GM21423 (cell line): ENCODE data around the gene PSORS1C1.
"Not testable (repeated sequence)": the region's sequence is repeated elsewhere in the genome, so short reads cannot be mapped to it uniquely, and the experiment has no call there.

ENCODE experiments used
- ATAC-seq: cut with Tn5 transposase; IDR thresholded peaks from one replicate; pipeline ENCODE4 v1.9.1; 2021; ENCODE audit warnings: mild to moderate bottlenecking, moderate library complexity; ENCODE audit not compliant: unreplicated experiment

PSORS1C1 gene

GRCh38 chr6:31157513-31158139 is 43.0 kb downstream of the PSORS1C1 start, which contains the start of gene CCHCR1:
CCHCR1 (minus strand) TSS chr6:31157802; CDS start chr6:31157600, 202 bp downstream.
- ATAC-seq: peak; percentile 3

DNA sequence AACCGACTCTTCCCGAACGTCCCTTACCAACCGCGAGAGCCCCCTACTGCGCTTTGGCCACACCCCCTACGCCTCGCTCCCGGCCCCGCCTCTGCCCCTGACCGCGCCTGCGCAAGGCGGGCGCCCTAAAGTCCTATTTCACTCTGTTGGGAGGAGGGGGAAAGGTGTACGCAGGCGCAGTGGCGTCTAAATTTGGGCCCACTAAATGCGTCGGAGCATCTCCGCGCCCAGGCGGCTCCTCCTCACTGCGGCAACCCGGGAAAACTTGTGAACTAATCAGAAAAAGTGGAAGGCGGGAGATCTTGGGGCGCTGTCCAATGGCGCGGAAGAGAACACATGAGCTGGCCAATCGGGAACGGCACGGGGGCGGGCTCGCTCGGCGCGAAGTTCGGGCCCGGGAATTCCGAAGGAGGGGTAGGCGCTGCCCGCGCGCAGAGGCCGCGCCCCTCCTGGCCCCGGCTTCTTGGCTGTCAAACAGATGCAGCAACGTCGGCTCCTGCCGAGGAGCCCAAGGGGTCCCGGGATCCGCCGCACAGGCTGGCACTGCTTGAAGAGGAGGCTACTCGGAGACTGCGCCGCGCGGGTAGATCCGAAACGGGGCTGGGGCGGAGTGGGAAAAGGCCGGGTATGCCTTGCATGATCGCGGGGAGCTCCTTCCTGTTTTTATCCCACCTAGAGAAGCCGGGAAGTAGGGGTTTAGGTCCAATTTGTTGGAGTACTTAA is 43.7 kb downstream of the PSORS1C1 start, which contains the start of gene TCF19:
TCF19 (plus strand) TSS at position 450 of the 723 bp plus-strand sequence. CDS start 881 bp downstream, outside the sequence.
- ATAC-seq: peak; percentile 74

DNA sequence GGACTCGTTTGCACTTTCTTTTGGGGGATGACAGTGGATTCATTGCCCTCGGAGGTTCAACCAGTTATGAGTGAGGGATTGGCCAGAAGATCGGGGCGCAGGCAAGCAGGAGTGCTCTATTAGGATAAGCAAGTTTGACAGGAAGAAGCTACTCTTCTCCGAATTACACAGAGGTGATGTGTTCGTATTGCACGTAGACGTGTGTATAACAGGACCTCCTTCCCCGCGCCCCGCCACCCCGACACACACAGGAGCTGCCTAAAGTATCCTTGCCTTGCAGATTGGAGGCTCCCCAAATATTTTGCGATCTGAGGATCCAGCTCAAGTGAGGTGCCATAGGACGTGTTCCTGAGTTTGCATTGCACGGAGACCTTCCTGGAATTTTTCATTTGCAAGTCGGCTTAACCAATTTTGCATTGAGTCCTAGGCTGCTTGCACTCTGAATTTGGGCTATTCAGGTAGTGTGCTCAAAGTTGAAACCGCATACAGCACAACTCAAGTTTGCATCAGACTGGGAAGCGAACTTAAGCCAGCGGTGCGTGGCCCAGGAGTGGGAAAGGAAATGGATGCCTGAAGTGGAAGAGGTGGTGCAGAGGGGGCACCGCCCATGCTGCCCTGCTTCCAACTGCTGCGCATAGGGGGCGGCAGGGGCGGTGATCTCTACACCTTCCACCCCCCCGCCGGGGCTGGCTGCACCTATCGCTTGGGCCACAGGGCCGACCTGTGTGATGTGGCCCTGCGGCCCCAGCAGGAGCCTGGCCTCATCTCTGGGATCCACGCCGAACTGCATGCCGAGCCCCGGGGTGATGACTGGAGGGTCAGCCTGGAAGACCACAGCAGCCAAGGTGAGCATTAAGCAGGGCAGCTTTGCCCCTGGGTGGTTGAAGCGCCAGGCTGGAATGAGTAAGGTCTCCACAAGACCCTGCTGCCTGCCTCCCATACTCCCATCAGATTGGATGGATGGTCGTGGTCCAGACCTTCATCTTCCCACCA is 44.6 kb downstream of the PSORS1C1 start:
- ATAC-seq: no peak

- no peak for ATAC-seq
These were observed 46.9 kb downstream of the PSORS1C1 start for GRCh38 chr6:31161216-31162126.

DNA sequence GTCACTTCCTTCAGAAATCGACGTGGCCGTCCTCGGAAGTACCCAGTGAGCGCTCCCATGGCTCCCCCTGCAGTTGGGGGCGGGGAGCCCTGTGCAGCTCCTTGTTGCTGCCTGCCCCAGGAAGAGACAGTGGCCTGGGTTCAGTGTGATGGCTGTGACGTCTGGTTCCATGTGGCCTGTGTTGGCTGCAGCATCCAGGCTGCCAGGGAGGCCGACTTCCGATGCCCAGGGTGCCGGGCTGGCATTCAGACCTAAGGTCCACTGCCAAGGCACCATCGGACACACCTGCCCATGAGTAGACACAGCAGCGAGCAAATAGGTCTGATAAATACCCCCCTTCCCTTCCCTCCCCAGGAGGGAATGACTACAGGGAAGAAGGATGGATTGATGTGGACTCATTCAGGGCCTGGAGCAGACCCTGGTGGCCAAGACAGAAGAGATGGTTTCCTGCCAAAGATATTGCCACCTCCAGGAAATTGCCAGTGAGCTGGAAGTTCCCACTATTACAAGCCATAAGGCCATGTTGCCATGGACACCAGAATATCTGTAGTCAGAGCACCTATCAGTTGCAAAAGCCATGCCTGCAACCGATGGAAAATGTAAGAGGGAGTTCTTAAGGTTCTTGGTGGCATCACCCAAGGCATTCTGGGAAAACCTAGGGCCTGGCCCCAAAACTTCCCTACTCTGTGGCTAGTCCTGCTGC is 48.0 kb downstream of the PSORS1C1 start:
- no peak for ATAC-seq

DNA sequence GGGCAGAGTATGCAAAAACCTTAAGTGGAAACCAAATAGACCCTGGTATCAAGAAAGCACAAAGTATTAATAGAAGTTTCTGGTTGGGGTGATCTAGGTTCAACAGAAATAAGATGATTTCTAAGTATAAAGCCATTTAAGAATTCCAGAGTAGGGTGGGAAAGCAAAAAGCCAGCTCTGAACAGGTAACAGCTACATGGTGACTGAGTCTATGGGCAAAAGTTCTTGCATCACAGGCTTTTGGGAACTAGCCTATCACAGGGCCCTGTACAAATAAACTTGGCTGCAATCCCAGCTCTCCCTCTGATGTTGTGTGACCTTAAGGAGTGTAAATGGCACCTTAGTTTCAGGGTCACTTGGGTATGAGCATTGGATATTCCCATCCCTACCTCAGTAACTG is 49.3 kb downstream of the PSORS1C1 start:
- ATAC-seq: no peak

- ATAC-seq: not testable (repeated sequence)
These were observed 50.0 kb downstream of the PSORS1C1 start for GRCh38 chr6:31164475-31165063.

GRCh38 chr6:31165064-31165832 is 50.6 kb downstream of the PSORS1C1 start:
- not testable (repeated sequence) for ATAC-seq

DNA sequence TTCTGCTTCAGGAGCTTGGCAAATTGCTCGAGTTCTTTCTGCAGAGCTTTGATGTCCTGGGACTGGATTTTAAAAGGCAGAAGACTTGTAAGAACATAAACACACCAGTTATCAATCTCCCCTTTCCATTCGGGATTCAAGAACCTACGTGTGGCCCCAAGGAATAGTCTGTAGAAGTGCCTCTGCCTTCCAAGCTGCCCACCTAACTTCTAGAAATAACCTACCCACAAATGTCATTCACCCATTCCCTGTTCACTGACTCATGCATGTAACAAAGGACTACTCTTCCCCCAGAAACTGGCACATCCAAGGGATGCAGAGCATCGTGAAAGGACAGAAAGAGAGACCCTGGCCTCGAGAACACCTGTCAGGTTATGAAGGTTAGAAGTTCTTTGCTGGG is 51.4 kb downstream of the PSORS1C1 start:
- no peak for ATAC-seq

DNA sequence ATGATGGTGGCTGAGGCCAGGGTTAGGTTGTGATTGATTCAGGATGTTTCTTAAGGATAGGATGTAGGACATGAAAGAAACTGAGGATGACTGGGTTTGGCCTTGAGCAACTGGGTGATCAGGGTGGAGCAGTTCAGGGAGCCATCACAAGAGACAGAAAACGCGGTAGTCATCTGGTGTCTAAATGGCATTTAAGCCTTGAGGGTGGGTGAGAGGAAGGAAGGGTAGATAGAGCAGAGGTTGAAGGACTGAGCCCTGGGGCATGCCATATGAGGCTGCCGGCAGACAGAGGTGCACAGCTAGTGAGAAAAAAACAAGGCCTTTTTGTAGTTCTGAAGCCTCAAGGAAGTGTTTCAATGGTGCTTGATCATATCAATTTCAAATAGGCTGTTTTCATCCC is 54.0 kb downstream of the PSORS1C1 start:
- no peak for ATAC-seq

- no peak for ATAC-seq
These were observed 54.7 kb downstream of the PSORS1C1 start for GRCh38 chr6:31169123-31169857.

- ATAC-seq: not testable (repeated sequence)
These were observed 55.4 kb downstream of the PSORS1C1 start for GRCh38 chr6:31169858-31170599.

- no peak for ATAC-seq
These were observed 55.9 kb downstream of the PSORS1C1 start, which contains the start of gene POU5F1 for GRCh38 chr6:31170600-31170881. POU5F1 (minus strand) TSS chr6:31170682; CDS start chr6:31170620, 62 bp downstream.

GRCh38 chr6:31170987-31171671 is 56.5 kb downstream of the PSORS1C1 start:
- ATAC-seq: no peak

DNA sequence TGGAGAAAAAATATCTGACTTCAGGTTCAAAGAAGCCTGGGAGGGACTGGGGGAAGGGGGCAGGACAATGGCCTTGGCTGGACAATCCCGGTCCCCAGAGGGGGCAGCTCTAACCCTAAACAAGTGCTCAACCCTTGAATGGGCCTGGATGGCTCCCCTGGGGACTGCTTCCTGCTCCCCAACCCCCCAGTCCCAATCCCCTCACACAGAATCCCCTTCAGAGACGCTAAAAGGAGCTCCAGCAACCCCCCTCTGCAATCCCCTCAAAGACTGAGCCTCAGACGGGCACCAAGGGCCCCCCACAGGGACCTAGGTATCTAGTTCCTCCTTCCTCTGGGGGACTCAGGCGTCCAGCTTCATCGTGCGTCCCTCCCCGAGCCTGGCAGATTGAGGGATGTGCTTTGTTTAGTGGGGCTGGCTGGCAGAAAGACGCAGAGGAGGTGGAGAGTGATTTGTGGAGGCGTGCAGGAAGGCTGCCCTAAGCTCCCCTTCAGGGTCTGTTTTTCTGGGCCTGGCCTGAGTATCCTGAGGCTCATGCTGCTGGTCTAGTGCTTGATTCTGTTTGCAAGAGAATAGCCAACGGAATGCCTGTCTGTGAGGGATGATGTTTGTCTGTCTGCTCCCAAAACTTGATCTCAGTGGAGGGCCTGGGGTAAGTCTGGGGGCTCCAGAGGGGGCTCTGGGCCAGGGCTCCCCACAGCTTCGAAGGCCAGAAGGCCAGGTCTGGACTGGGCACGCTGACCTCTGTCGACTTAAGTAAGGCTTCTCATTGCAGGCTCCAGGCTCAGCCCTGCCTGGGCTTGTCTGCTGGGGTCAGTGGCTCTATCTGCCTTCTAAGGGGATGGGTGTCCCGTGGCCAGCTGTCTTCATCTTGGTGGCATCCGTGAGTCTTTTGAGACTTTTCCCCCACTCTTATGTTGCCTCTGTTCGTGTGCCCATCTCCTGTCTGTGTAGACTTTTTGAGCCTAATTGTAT is 57.6 kb downstream of the PSORS1C1 start:
- no peak for ATAC-seq
